GM03348 (cell line): ENCODE results near the gene TBRG4.

Source experiments
- DNase-seq: peaks from one replicate; pipeline ENCODE4 v3.0.0; 2012; ENCODE audit warnings: low spot score

TBRG4 gene

DNA sequence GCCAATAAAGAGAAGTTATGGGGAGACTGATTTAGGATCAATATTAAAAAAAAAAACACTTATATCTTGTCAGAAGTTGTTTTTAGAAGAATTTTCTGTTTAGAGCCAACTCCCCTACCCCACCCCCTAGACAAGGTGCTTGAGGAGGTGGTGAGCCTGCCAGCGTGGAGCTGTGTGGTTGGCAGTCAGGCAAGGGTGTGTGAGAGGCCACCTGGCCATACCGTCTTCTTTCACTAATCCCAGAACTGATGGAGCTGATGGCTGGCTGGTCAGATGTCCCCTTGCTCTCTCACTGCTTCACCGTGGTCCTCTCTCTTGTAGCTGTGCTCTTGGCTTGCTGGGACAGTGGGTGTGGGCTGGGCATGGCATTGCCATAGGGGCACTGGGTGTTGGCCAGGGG is 57.1 kb downstream of the TBRG4 start:
- no peak for DNase-seq

DNA sequence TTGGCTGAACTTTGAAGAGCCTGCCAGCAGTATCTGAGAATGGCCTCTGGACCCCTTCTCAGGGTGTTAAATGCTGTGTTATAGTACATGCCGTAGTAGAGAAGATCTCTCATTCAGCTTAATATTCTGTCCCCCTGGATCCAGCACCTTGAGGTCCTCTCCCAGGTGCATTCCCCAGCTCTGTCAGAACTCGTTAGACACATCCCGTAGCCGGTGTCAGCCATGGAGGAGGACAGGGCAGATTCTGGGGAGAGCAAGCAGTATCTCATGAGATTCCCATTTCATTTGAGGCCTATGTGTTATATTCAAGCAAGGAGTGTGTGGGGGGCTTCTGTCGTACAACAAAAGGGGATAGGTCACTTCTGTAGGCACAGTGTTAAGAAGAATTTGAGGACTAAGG is 57.6 kb downstream of the TBRG4 start:
- no peak for DNase-seq

DNA sequence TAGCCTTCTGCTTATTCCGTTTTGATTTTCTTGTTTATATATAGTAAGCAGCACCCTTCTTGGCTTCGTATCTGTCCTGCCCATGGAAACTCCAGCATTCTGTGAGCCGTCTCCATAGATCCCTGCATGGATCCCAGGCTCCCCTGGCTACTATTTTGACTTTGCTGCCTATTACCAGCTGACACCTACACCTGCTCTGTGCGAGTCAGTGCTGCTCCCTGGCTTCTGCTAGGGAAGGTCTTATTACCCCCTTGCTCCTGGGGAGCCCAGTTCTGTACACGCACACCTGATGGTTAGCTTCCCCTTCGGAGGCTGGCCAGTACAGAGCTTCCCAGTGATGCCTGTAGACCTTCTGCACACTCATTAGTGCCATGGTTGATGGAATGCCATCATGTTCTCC is 58.1 kb downstream of the TBRG4 start:
- no peak for DNase-seq

DNA sequence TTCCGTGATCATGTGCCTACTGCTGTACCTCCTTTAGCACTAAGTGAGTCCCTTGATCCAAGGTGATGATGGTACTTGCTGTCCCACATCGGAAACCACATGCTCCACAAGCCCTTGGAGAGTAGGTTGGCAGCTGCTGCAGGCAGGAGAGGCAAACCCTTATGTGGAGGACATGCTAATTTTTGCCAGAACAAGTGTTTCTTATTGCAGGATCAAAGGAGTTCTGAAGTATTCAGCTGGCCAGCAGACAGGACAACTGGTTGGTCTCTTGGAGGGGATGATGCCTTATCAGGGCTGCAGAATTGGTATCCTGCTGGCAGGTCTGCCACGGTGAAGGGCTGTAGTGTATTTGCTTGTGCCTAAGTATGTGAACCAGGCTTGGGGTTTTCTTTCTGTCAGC is 59.5 kb downstream of the TBRG4 start:
- DNase-seq, result no peak

DNA sequence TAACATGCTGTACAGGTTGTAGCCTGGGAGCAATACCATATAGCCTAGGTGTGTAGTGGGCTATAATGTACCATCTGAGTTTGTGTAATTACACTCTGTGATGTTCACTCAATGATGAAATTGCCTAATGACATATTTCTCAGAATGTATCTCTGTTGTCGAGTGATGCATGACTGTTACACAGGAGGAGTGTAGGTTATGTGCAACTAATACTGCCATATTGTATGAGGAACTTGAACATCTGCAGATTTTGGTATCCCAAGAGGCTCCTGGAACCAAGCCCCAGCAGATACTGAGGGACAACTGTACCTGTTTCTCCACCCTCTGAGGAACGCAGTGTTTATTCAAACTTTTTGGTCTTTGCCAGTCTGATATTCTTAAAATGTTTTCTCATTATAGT is 61.3 kb downstream of the TBRG4 start:
- no peak for DNase-seq
